ENCODE results near the gene GJB6. TPM values are rescaled to one million over a fixed set of nuclear protein-coding genes. Genes with fewer than 3 reads are reported as not detected.

Gene GJB6
- total and polyA plus RNA-seq, 2 donors (not counting 3 experiments of a cell fraction or from before 2014, with no cell fraction given), result not detected

GRCh38 chr13:20272104-20272503, 40.0 kb upstream of the GJB6 start:
- Histone ChIP-seq H3K9me1 (replicated peaks; ENCODE audit: control insufficient read depth, extremely low read depth, insufficient read depth, low read length) (no peaks in the 10 kb centered on the region), H3K4me3 (replicated peaks in 1 of 3; ENCODE audit: insufficient read depth in 1 of 3, low read depth in 1 of 3, low read length in 3 of 3) (no peak overlapping the region), H3K79me2 (ENCODE audit: control insufficient read depth, insufficient read depth, low read length) (no peaks in the 10 kb centered on the region), H3K9ac (replicated peaks; ENCODE audit: extremely low read depth, insufficient read depth, low read length) (no peak overlapping the region), H3K4me2 (ENCODE audit: insufficient read depth, low read length) (no peak overlapping the region), H3K9me3 (replicated peaks; ENCODE audit: control insufficient read depth, insufficient read depth, low read length) (no peaks in the 10 kb centered on the region), H3K27me3 (ENCODE audit: control insufficient read depth in 2 of 2, insufficient read depth in 2 of 2, low read length in 2 of 2) (peaks cover 0 to 3% of the 10 kb centered on the region in 2 experiments), H2AFZ (ENCODE audit: low read depth, low read length) (no peak overlapping the region), H4K20me1 (replicated peaks; ENCODE audit: control insufficient read depth, extremely low read depth, insufficient read depth, low read length) (no peaks in the 10 kb centered on the region), H3K4me1 (ENCODE audit: control insufficient read depth, extremely low read depth, insufficient read depth, low read length) (no peaks in the 10 kb centered on the region), H3K27ac (ENCODE audit: insufficient read depth, low read depth, low read length) (no peak overlapping the region), H3K36me3 (ENCODE audit: control insufficient read depth in 2 of 2, extremely low read depth in 1 of 2, insufficient read depth in 2 of 2, low read length in 2 of 2) (no peaks in the 10 kb centered on the region)
- no peak for DNase-seq (ENCODE audit: low read depth, low spot score)
- no peak for FAIRE-seq
- no peak for TF ChIP-seq MYC (IDR thresholded peaks at IDR 0.05; ENCODE audit: low read depth, low read length)
- dilution Hi-C loops (cut with MboI; ENCODE audit: extremely low pct_ligation_motif_present, low sequenced_read_pairs) (no loop called here), intact Hi-C loops (cut with micrococcal nuclease) (no loop called here)
- POLR2A ChIA-PET, result no interaction called here
- BruUV-seq (replicated peaks), result no TSS peak
- CTCF ChIA-PET, result no interaction called here

- ChIA-PET POLR2A (no interaction called here), CTCF (no interaction called here)
- FAIRE-seq (no peak), DNase-seq (ENCODE audit: low read depth, low spot score) (no peak)
- Histone ChIP-seq H3K9me3 (replicated peaks; ENCODE audit: control insufficient read depth, insufficient read depth, low read length) (no peaks in the 10 kb centered on the region), H3K79me2 (ENCODE audit: control insufficient read depth, insufficient read depth, low read length) (no peaks in the 10 kb centered on the region), H3K4me2 (ENCODE audit: insufficient read depth, low read length) (no peak overlapping the region), H3K4me3 (replicated peaks in 1 of 3; ENCODE audit: insufficient read depth in 1 of 3, low read depth in 1 of 3, low read length in 3 of 3) (no peak overlapping the region), H2AFZ (ENCODE audit: low read depth, low read length) (no peak overlapping the region), H3K9me1 (replicated peaks; ENCODE audit: control insufficient read depth, extremely low read depth, insufficient read depth, low read length) (no peaks in the 10 kb centered on the region), H3K4me1 (ENCODE audit: control insufficient read depth, extremely low read depth, insufficient read depth, low read length) (no peaks in the 10 kb centered on the region), H3K9ac (replicated peaks; ENCODE audit: extremely low read depth, insufficient read depth, low read length) (no peak overlapping the region), H3K27ac (ENCODE audit: insufficient read depth, low read depth, low read length) (no peak overlapping the region), H4K20me1 (replicated peaks; ENCODE audit: control insufficient read depth, extremely low read depth, insufficient read depth, low read length) (no peaks in the 10 kb centered on the region), H3K27me3 (ENCODE audit: control insufficient read depth in 2 of 2, insufficient read depth in 2 of 2, low read length in 2 of 2) (peaks cover 0 to 3% of the 10 kb centered on the region in 2 experiments), H3K36me3 (ENCODE audit: control insufficient read depth in 2 of 2, extremely low read depth in 1 of 2, insufficient read depth in 2 of 2, low read length in 2 of 2) (no peaks in the 10 kb centered on the region)
- TF ChIP-seq, protein P1, sequence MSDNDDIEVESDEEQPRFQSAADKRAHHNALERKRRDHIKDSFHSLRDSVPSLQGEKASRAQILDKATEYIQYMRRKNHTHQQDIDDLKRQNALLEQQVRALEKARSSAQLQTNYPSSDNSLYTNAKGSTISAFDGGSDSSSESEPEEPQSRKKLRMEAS (IDR thresholded peaks at IDR 0.05; ENCODE audit: insufficient read depth, insufficient read length), result no peak
- TF ChIP-seq MYC (IDR thresholded peaks at IDR 0.05; ENCODE audit: low read depth, low read length) (no peak), POLR2A (IDR thresholded peaks at IDR 0.05; ENCODE audit: low read depth, low read length) (no peak), CTCF (IDR thresholded peaks at IDR 0.05; ENCODE audit: extremely low read depth in 1 of 2, insufficient read depth in 1 of 2, low read depth in 1 of 2, low read length in 2 of 2) (no peak), JUN (IDR thresholded peaks at IDR 0.05; ENCODE audit: borderline replicate concordance, insufficient read depth, insufficient read length, low read depth) (no peak), FOS (IDR thresholded peaks at IDR 0.05; ENCODE audit: borderline replicate concordance, insufficient read depth, low read length) (no peak), POLR2AphosphoS5 (IDR thresholded peaks at IDR 0.05; ENCODE audit: insufficient read depth, low read depth, low read length) (no peak), GATA2 (IDR thresholded peaks at IDR 0.05; ENCODE audit: insufficient read depth, insufficient read length, low read depth, low read length) (no peak), EZH2 (IDR thresholded peaks at IDR 0.05; ENCODE audit: borderline replicate concordance, low read depth, low read length, severe bottlenecking) (no peak)
- BruUV-seq (replicated peaks), result no TSS peak
- dilution Hi-C loops (cut with MboI; ENCODE audit: extremely low pct_ligation_motif_present, low sequenced_read_pairs) (no loop called here), intact Hi-C loops (cut with micrococcal nuclease) (no loop called here)
These were observed 39.3 kb upstream of the GJB6 start for GRCh38 chr13:20271441-20271840.
